Measurements from ENCODE around the gene HDAC9. TPM values are rescaled to one million over a fixed set of nuclear protein-coding genes. Genes with fewer than 3 reads are reported as not detected.

The HDAC9 gene
- polyA plus RNA-seq, 3 donors, result 8.1 to 12.7 (median 9.5) TPM

- DNase-seq (ENCODE audit: low read depth in 3 of 3, low spot score in 2 of 3), result no peak
Observed at GRCh38 chr7:18552316-18552916, 56.9 kb downstream of the HDAC9 start.

- DNase-seq (ENCODE audit: low read depth in 3 of 3, low spot score in 2 of 3), result no peak
Observed at GRCh38 chr7:18552943-18553604, 57.5 kb downstream of the HDAC9 start.

- DNase-seq (ENCODE audit: low read depth in 3 of 3, low spot score in 2 of 3), result no peak
Observed at GRCh38 chr7:18553605-18554003, 58.1 kb downstream of the HDAC9 start.

GRCh38 chr7:18555120-18555519 is 59.6 kb downstream of the HDAC9 start:
- DNase-seq (ENCODE audit: low read depth in 3 of 3, low spot score in 2 of 3), result no peak

- DNase-seq (ENCODE audit: low read depth in 3 of 3, low spot score in 2 of 3), result no peak
Observed at GRCh38 chr7:18555968-18556367, 60.4 kb downstream of the HDAC9 start.

GRCh38 chr7:18558503-18558902 is 63.0 kb downstream of the HDAC9 start:
- no peak for DNase-seq (ENCODE audit: low read depth in 3 of 3, low spot score in 2 of 3)

GRCh38 chr7:18558910-18559309 is 63.4 kb downstream of the HDAC9 start:
- DNase-seq (ENCODE audit: low read depth in 3 of 3, low spot score in 2 of 3), result no peak

GRCh38 chr7:18559756-18560155 is 64.2 kb downstream of the HDAC9 start:
- DNase-seq (ENCODE audit: low read depth in 3 of 3, low spot score in 2 of 3), result no peak

- no peak for DNase-seq (ENCODE audit: low read depth in 3 of 3, low spot score in 2 of 3)
Observed at GRCh38 chr7:18564779-18565178, 69.2 kb downstream of the HDAC9 start.

GRCh38 chr7:18565337-18565736 is 69.8 kb downstream of the HDAC9 start:
- DNase-seq (ENCODE audit: low read depth in 3 of 3, low spot score in 2 of 3), result no peak

- no peak for DNase-seq (ENCODE audit: low read depth in 3 of 3, low spot score in 2 of 3)
Observed at GRCh38 chr7:18566205-18566604, 70.7 kb downstream of the HDAC9 start.

GRCh38 chr7:18566829-18567228 is 71.3 kb downstream of the HDAC9 start:
- no peak for DNase-seq (ENCODE audit: low read depth in 3 of 3, low spot score in 2 of 3)

GRCh38 chr7:18570441-18570840 is 74.9 kb downstream of the HDAC9 start:
- no peak for DNase-seq (ENCODE audit: low read depth in 3 of 3, low spot score in 2 of 3)

GRCh38 chr7:18570890-18571478 is 75.4 kb downstream of the HDAC9 start:
- DNase-seq (ENCODE audit: low read depth in 3 of 3, low spot score in 2 of 3), result no peak

- no peak for DNase-seq (ENCODE audit: low read depth in 3 of 3, low spot score in 2 of 3)
Observed at GRCh38 chr7:18572154-18572553, 76.6 kb downstream of the HDAC9 start.

- no peak for DNase-seq (ENCODE audit: low read depth in 3 of 3, low spot score in 2 of 3)
Observed at GRCh38 chr7:18572885-18573284, 77.3 kb downstream of the HDAC9 start.

GRCh38 chr7:18573410-18574234 is 78.1 kb downstream of the HDAC9 start:
- DNase-seq (ENCODE audit: low read depth in 3 of 3, low spot score in 2 of 3), result no peak

GRCh38 chr7:18574235-18574540 is 78.6 kb downstream of the HDAC9 start:
- DNase-seq (ENCODE audit: low read depth in 3 of 3, low spot score in 2 of 3), result no peak

- DNase-seq (ENCODE audit: low read depth in 3 of 3, low spot score in 2 of 3), result no peak
Observed at GRCh38 chr7:18574676-18575075, 79.1 kb downstream of the HDAC9 start.

GRCh38 chr7:18575622-18576572 is 80.3 kb downstream of the HDAC9 start:
- DNase-seq (ENCODE audit: low read depth in 3 of 3, low spot score in 2 of 3), result no peak
